K562 (cell line): ENCODE measurements around the gene PLA2G3. TPM values are rescaled to one million over a fixed set of nuclear protein-coding genes. Genes with fewer than 3 reads are reported as not detected.

Experiments used
- ATAC-seq: fragments of 200-7000 bp; cut with Tn5 transposase; 3 replicates; pipeline ENCODE4 v1.9.1; 2020; ENCODE audit warnings: moderate library complexity
- BruUV-seq: library from RNA; stranded (reverse); fragments of 400-500 nt; replicated peaks from 2 replicates; lab custom pipeline; 2021; lab: Mats Ljungman, UMichigan
- CTCF ChIA-PET: fragments of 300-600 bp; formaldehyde crosslinking; extraction: SDS; loops from one replicate; lab custom pipeline; 2021; ENCODE audit warnings: low intra/inter-chr PET ratio; lab: Yijun Ruan, JAX
- POLR2A ChIA-PET: fragments of 300-600, 350-650 bp; sonication (Branson Sonifier 250); formaldehyde crosslinking; extraction: SDS; loops from one replicate; lab custom pipeline; 2021; ENCODE audit warnings: antibody characterized with exemption, inconsistent platforms; lab: Yijun Ruan, JAX
- DNase-seq, 4 experiments: peaks; one replicate each; pipeline versions ENCODE4 v3.0.0 to v3.0.0-alpha.2; 2011 to 2018; ENCODE audit warnings: low spot score in 3 of 4, mixed read lengths in 3 of 4; ENCODE audit errors: extremely low read depth in 1 of 4
- FAIRE-seq: peaks from 2 replicates; lab custom pipeline; 2011; peaks lifted over from hg19 to GRCh38; lab: Jason Lieb, UNC
- H2AFZ ChIP-seq: 2 replicates; pipeline ENCODE4 v1.6.0; 2011; ENCODE audit warnings: low read depth, low read length, control low read depth, inconsistent platforms
- H3K27ac ChIP-seq: fragments of 200-600 bp; 3 replicates; pipeline ENCODE4 v1.8.0; 2011; ENCODE audit warnings: low read depth, mild to moderate bottlenecking, control low read depth, inconsistent platforms, low read length, moderate library complexity, mixed read lengths; ENCODE audit errors: extremely low read depth
- H3K27me3 ChIP-seq, 2 experiments: fragments of 300-600 bp in 1 of 2; 2 replicates in 1 of 2; 3 replicates in 1 of 2; pipeline versions ENCODE4 v1.6.0 to v1.8.0; 2011; ENCODE audit warnings: inconsistent platforms in 2 of 2, low read length in 2 of 2, mild to moderate bottlenecking in 1 of 2, mixed read lengths in 1 of 2, moderate library complexity in 1 of 2; ENCODE audit not compliant: control insufficient read depth in 2 of 2, insufficient read depth in 2 of 2
- H3K36me3 ChIP-seq: fragments of 300-600 bp; 3 replicates; pipeline ENCODE4 v1.8.0; 2011; ENCODE audit warnings: mild to moderate bottlenecking, low read length, inconsistent platforms; ENCODE audit not compliant: control insufficient read depth, insufficient read depth
- H3K4me1 ChIP-seq, 2 experiments: fragments of 200-600 bp in 1 of 2; replicated peaks in 1 of 2; 2 replicates in 1 of 2; 3 replicates in 1 of 2; pipeline versions ENCODE4 v1.5.1 to v1.8.0; 2011; ENCODE audit warnings: inconsistent platforms in 2 of 2, low read length in 2 of 2, mild to moderate bottlenecking in 1 of 2, mixed read lengths in 1 of 2, moderate library complexity in 1 of 2; ENCODE audit not compliant: control insufficient read depth in 2 of 2, insufficient read depth in 2 of 2
- H3K4me2 ChIP-seq: 2 replicates; pipeline ENCODE4 v1.6.1; 2011; ENCODE audit warnings: low read length, control low read depth, inconsistent platforms, mixed read lengths; ENCODE audit not compliant: insufficient read depth
- H3K4me3 ChIP-seq: fragments of 200-600 bp; sonication (generic), shearing (Covaris generic); 2 replicates; pipeline ENCODE4 v1.5.1; 2016; ENCODE audit warnings: control low read depth, inconsistent platforms
- H3K79me2 ChIP-seq: fragments of 200-600 bp; 3 replicates; pipeline ENCODE4 v1.8.0; 2011; ENCODE audit warnings: low read length, inconsistent platforms; ENCODE audit not compliant: control insufficient read depth, insufficient read depth
- H3K9ac ChIP-seq, 2 experiments: 2 replicates each; pipeline versions ENCODE4 v1.6.0 to v1.6.1; 2011; ENCODE audit warnings: low read depth in 2 of 2, low read length in 2 of 2, control low read depth in 1 of 2, inconsistent platforms in 1 of 2, mild to moderate bottlenecking in 1 of 2, mixed read lengths in 1 of 2; ENCODE audit not compliant: insufficient read depth in 1 of 2
- H3K9me1 ChIP-seq: one replicate; pipeline ENCODE4 v1.6.0; 2011; ENCODE audit warnings: inconsistent platforms, mild to moderate bottlenecking, low read length, moderate library complexity; ENCODE audit not compliant: control insufficient read depth, insufficient read depth
- H3K9me3 ChIP-seq: replicated peaks from 2 replicates; pipeline ENCODE4 v1.5.1; 2011; ENCODE audit warnings: low read depth, low read length, inconsistent platforms; ENCODE audit not compliant: control insufficient read depth, insufficient read depth
- H4K20me1 ChIP-seq: replicated peaks from 2 replicates; pipeline ENCODE4 v1.6.1; 2011; ENCODE audit warnings: low read length, inconsistent platforms, mixed read lengths; ENCODE audit not compliant: control insufficient read depth, insufficient read depth
- ELF1 ChIP-seq: fragments of 200-800 bp; sonication (Bioruptor generic); IDR thresholded peaks from 2 replicates; pipeline ENCODE4 v1.6.1; 2016; ENCODE audit warnings: missing genetic modification characterization, missing compliant biosample characterization
- IFI16 ChIP-seq: fragments of 250-450 bp; sonication (Bioruptor Pico); IDR thresholded peaks from 2 replicates; pipeline ENCODE4 v2.1.2; 2022; ENCODE audit warnings: mild to moderate bottlenecking, inconsistent platforms
- KDM4B ChIP-seq, 2 experiments: fragments of 450-650 bp in 1 of 2; sonication (generic) in 1 of 2; IDR thresholded peaks; 2 replicates each; pipeline ENCODE4 v1.6.1; 2016 to 2017; ENCODE audit warnings: borderline replicate concordance in 2 of 2, antibody characterized with exemption in 1 of 2, low read depth in 1 of 2, mild to moderate bottlenecking in 1 of 2
- NKRF ChIP-seq: fragments of 450-650 bp; IDR thresholded peaks from 2 replicates; pipeline ENCODE4 v1.6.1; 2016; ENCODE audit warnings: borderline replicate concordance
- NR1H2 ChIP-seq: sonication (generic); formaldehyde crosslinking; IDR thresholded peaks from 2 replicates; pipeline ENCODE4 v1.4.0; 2020; ENCODE audit warnings: mild to moderate bottlenecking, missing genetic modification reagents
- SETDB1 ChIP-seq: IDR thresholded peaks from one replicate; pipeline ENCODE4 v1.6.1; 2012; ENCODE audit warnings: low read length, control low read depth, inconsistent platforms
- ZBTB1 ChIP-seq: sonication (generic); formaldehyde crosslinking; IDR thresholded peaks from 2 replicates; pipeline ENCODE4 v1.8.1; 2023; ENCODE audit warnings: missing genetic modification reagents, low read depth, mild to moderate bottlenecking, borderline replicate concordance
- WGBS: fragments of 100-300 bp; shearing (Covaris generic); methylation state at CpG from one replicate; pipeline ENCODE4 v1.1.6; 2016; ENCODE audit warnings: low coverage, mixed read lengths; ENCODE audit not compliant: insufficient coverage; ENCODE audit errors: missing lambda C conversion rate; 5-methylcytosine and 5-hydroxymethylcytosine counted together
- in situ Hi-C: fragments of 300-500 bp; cut with MboI; formaldehyde crosslinking; loops from 4 replicates; pipeline ENCODE4 v1.15.0; 2018; ENCODE audit warnings: inconsistent platforms, mixed read lengths
- intact Hi-C: fragments of 100-400 bp; cut with micrococcal nuclease; formaldehyde crosslinking; loops from 2 replicates; pipeline ENCODE4 v1.14.2; 2022
- polyA plus RNA-seq, 8 experiments: library from polyadenylated mRNA; depleted of rRNA in 4 of 8; stranded (reverse) in 5 of 8; unstranded in 3 of 8; fragments of >200 nt; fragmentation: Nextera tagmentation in 2 of 8; fragmentation: Illumina TruSeq in 1 of 8; extraction: Ambion mirVana in 2 of 8; extraction: Trizol in 1 of 8; gene quantifications; 2 replicates each; pipeline versions ENCODE4 v1.2.1 to v1.2.3, GENCODE V29; 2011 to 2014; ENCODE audit warnings: inconsistent platforms in 1 of 8, missing spikeins in 1 of 8
- total RNA-seq, 7 experiments: library from RNA; depleted of rRNA in 6 of 7; stranded (reverse); fragments of >200 nt in 6 of 7; fragmentation: Illumina TruSeq in 2 of 7; extraction: Trizol in 2 of 7; gene quantifications; 2 replicates each; pipeline versions ENCODE4 v1.2.1 to v1.2.3, GENCODE V29; 2011 to 2021; ENCODE audit warnings: low replicate concordance in 1 of 7
- TF ChIP-seq, protein P1 (sequence below): fragments of 450-650 bp; IDR thresholded peaks from 2 replicates; pipeline ENCODE4 v1.7.0; 2016; ENCODE audit warnings: borderline replicate concordance
- TF ChIP-seq, protein P2 (sequence below): sonication (generic); IDR thresholded peaks from 2 replicates; pipeline ENCODE4 v1.6.1; 2016

The PLA2G3 gene
- total and polyA plus RNA-seq, 9 of the 15 experiments (the other 6 are each of a cell fraction or from before 2014, with no cell fraction given): 0.18 to 1.4 (median 0.64) TPM

DNA sequence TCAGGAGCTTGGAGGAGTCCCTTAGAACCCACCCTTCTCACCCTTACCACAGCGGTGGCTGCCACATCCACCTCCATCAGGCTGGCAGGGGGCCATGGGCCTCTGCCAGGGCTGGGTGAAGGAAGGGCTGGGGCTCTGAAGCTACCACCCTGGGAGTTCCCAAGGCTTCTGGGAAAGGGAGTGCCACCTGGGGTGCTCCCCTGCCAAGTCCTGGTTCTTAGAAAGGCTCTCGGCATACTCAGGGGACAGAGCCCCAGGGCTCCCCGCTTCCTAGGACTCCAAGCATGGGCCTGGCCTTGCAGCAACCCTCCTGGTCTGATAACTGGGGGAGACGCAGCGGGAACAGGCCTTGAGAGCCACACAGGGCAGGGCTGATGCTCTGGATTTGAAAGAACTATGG, 438 bp upstream of the PLA2G3 start:
- TF ChIP-seq KDM4B (IDR thresholded peaks at IDR 0.05; ENCODE audit: borderline replicate concordance in 2 of 2, low read depth in 1 of 2): no peak
- no peak for TF ChIP-seq NKRF
- TF ChIP-seq, protein P1, sequence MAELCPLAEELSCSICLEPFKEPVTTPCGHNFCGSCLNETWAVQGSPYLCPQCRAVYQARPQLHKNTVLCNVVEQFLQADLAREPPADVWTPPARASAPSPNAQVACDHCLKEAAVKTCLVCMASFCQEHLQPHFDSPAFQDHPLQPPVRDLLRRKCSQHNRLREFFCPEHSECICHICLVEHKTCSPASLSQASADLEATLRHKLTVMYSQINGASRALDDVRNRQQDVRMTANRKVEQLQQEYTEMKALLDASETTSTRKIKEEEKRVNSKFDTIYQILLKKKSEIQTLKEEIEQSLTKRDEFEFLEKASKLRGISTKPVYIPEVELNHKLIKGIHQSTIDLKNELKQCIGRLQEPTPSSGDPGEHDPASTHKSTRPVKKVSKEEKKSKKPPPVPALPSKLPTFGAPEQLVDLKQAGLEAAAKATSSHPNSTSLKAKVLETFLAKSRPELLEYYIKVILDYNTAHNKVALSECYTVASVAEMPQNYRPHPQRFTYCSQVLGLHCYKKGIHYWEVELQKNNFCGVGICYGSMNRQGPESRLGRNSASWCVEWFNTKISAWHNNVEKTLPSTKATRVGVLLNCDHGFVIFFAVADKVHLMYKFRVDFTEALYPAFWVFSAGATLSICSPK: no peak
- no peak for TF ChIP-seq ZBTB1 (CRISPR knock-in tag)
- TF ChIP-seq SETDB1: no peak
- TF ChIP-seq ELF1 (tag): no peak
- TF ChIP-seq IFI16 (CRISPR knock-in tag): no peak
- TF ChIP-seq, protein P2, sequence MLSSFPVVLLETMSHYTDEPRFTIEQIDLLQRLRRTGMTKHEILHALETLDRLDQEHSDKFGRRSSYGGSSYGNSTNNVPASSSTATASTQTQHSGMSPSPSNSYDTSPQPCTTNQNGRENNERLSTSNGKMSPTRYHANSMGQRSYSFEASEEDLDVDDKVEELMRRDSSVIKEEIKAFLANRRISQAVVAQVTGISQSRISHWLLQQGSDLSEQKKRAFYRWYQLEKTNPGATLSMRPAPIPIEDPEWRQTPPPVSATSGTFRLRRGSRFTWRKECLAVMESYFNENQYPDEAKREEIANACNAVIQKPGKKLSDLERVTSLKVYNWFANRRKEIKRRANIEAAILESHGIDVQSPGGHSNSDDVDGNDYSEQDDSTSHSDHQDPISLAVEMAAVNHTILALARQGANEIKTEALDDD: no peak
- no peak for TF ChIP-seq NR1H2 (CRISPR knock-in tag)
- in situ Hi-C loops (loop anchor here (5.0 kb wide), 1 partner anchor 38 kb away; no protein-coding TSS in a partner anchor), intact Hi-C loops (no loop called here)
- POLR2A ChIA-PET: interaction anchor here (0.9 kb wide), 1 partner anchor 20 kb away, joined by 4 read pairs; no protein-coding TSS in a partner anchor
- no peaks in the 10 kb centered on the region; a peak in 1 of 5 replicates for H3K27me3 ChIP-seq
- H3K9me1 ChIP-seq: no peaks in the 10 kb centered on the region
- H3K4me3 ChIP-seq: no peak overlapping the region
- DNase-seq (no peak), ATAC-seq (no peak), FAIRE-seq (no peak)
- no peaks in the 10 kb centered on the region for H4K20me1 ChIP-seq
- H3K9ac ChIP-seq: 0 out of 4 replicates have a peak overlapping the region, but pooled peaks of 1 of the 2 experiments have one; percentile 20
- WGBS: 37% methylated on average over 5 of the region's 5 CpGs
- no peak overlapping the region for H3K27ac ChIP-seq
- H3K4me2 ChIP-seq: no peak overlapping the region
- H3K4me1 ChIP-seq: peaks cover 0 to 13% of the 10 kb centered on the region in 2 experiments; a peak in 3 of 5 replicates
- CTCF ChIA-PET: no interaction called here
- no peaks in the 10 kb centered on the region for H3K9me3 ChIP-seq
- BruUV-seq: no TSS peak
- no peaks in the 10 kb centered on the region for H3K79me2 ChIP-seq
- H2AFZ ChIP-seq: no peak overlapping the region
- H3K36me3 ChIP-seq: no peaks in the 10 kb centered on the region
